Measurements from ENCODE around the gene LYPD3. TPM values are rescaled to one million over a fixed set of nuclear protein-coding genes. Genes with fewer than 3 reads are reported as not detected.
"Not testable (repeated sequence)": the region's sequence is repeated elsewhere in the genome, so short reads cannot be mapped to it uniquely, and the experiment has no call there.

LYPD3 gene
- 0.33 and 0.62 TPM in 2 replicates for total RNA-seq

GRCh38 chr19:43465468-43466120 is at the start of gene LYPD3:
LYPD3 (minus strand) TSS chr19:43465608; CDS start chr19:43465571, 37 bp downstream.
- DNase-seq (ENCODE audit: low read depth) = peak; percentile 19
- TF ChIP-seq, protein P1, sequence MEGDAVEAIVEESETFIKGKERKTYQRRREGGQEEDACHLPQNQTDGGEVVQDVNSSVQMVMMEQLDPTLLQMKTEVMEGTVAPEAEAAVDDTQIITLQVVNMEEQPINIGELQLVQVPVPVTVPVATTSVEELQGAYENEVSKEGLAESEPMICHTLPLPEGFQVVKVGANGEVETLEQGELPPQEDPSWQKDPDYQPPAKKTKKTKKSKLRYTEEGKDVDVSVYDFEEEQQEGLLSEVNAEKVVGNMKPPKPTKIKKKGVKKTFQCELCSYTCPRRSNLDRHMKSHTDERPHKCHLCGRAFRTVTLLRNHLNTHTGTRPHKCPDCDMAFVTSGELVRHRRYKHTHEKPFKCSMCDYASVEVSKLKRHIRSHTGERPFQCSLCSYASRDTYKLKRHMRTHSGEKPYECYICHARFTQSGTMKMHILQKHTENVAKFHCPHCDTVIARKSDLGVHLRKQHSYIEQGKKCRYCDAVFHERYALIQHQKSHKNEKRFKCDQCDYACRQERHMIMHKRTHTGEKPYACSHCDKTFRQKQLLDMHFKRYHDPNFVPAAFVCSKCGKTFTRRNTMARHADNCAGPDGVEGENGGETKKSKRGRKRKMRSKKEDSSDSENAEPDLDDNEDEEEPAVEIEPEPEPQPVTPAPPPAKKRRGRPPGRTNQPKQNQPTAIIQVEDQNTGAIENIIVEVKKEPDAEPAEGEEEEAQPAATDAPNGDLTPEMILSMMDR (IDR thresholded peaks at IDR 0.05; ENCODE audit: insufficient read depth, low read length, poor library complexity, severe bottlenecking) = no peak
- Histone ChIP-seq H3K4me3 (ENCODE audit: low read depth, low read length) (no peak within 1 kb of the TSS), H3K27me3 (ENCODE audit: control insufficient read depth, insufficient read depth, low read length) (peaks cover 5% of the 10 kb centered on the region), H3K36me3 (ENCODE audit: control insufficient read depth, insufficient read depth, low read length) (no peaks in the 10 kb centered on the region)

GRCh38 chr19:43512399-43512798 is 47.0 kb upstream of the LYPD3 start:
- H3K36me3 ChIP-seq (ENCODE audit: control insufficient read depth, insufficient read depth, low read length); DNase-seq (ENCODE audit: low read depth); H3K27me3 ChIP-seq (ENCODE audit: control insufficient read depth, insufficient read depth, low read length); H3K4me3 ChIP-seq (ENCODE audit: low read depth, low read length): not testable (repeated sequence)

DNA sequence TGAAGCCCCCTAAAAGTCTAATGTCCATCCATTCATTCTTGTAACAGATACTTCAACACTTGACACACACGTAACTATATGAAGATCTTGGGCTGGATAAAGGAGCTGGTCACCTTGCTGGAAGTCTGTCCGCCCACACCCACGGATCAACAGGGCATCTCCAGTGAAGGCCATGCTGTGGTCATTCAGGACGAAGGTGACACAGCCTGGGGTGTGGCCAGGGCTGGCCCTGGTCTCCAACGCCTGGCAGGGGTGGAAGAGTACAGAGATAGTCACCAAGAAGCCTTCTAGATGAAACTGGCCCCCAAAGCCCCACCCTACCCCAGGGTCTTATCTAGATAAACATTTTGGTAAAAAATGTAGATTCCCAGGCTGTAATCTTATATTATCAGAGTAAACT is 45.9 kb upstream of the LYPD3 start:
- DNase-seq (ENCODE audit: low read depth) = no peak
- TF ChIP-seq, protein P1 (IDR thresholded peaks at IDR 0.05; ENCODE audit: insufficient read depth, low read length, poor library complexity, severe bottlenecking) = no peak
- H3K4me3 ChIP-seq (ENCODE audit: low read depth, low read length) = no peak overlapping the region
- H3K27me3 ChIP-seq (ENCODE audit: control insufficient read depth, insufficient read depth, low read length) = no peaks in the 10 kb centered on the region
- no peaks in the 10 kb centered on the region for H3K36me3 ChIP-seq (ENCODE audit: control insufficient read depth, insufficient read depth, low read length)

GRCh38 chr19:43510713-43511112 is 45.3 kb upstream of the LYPD3 start:
- no peak overlapping the region for H3K4me3 ChIP-seq (ENCODE audit: low read depth, low read length)
- TF ChIP-seq, protein P1 (IDR thresholded peaks at IDR 0.05; ENCODE audit: insufficient read depth, low read length, poor library complexity, severe bottlenecking) = no peak
- no peaks in the 10 kb centered on the region for H3K27me3 ChIP-seq (ENCODE audit: control insufficient read depth, insufficient read depth, low read length)
- DNase-seq (ENCODE audit: low read depth) = no peak
- no peaks in the 10 kb centered on the region for H3K36me3 ChIP-seq (ENCODE audit: control insufficient read depth, insufficient read depth, low read length)

DNA sequence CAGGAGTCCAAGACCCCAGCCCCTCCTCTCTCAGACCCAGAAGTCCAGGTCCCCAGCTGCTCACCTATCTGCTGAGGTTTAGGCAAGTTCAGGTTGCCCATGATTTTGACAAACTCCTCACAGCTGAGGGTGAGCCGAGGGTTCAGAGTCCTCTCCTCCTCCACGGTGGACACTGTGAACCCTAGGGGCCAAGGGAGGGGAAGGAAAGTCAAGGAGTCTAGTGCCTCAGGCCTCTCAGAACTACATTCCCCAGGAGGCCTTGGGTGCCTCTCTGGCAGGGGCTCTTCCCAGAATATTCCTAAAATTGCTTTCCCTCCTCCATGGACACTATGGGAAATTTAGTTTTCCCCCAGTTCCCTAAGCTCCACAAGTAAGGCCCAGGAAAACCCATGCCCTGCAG is 42.5 kb upstream of the LYPD3 start:
- TF ChIP-seq, protein P1 (IDR thresholded peaks at IDR 0.05; ENCODE audit: insufficient read depth, low read length, poor library complexity, severe bottlenecking) = no peak
- Histone ChIP-seq H3K4me3 (ENCODE audit: low read depth, low read length) (no peak overlapping the region), H3K27me3 (ENCODE audit: control insufficient read depth, insufficient read depth, low read length) (no peaks in the 10 kb centered on the region), H3K36me3 (ENCODE audit: control insufficient read depth, insufficient read depth, low read length) (no peaks in the 10 kb centered on the region)
- no peak for DNase-seq (ENCODE audit: low read depth)

- no peaks in the 10 kb centered on the region for H3K36me3 ChIP-seq (ENCODE audit: control insufficient read depth, insufficient read depth, low read length)
- TF ChIP-seq, protein P1 (IDR thresholded peaks at IDR 0.05; ENCODE audit: insufficient read depth, low read length, poor library complexity, severe bottlenecking) = no peak
- no peak for DNase-seq (ENCODE audit: low read depth)
- no peak overlapping the region for H3K4me3 ChIP-seq (ENCODE audit: low read depth, low read length)
- no peaks in the 10 kb centered on the region for H3K27me3 ChIP-seq (ENCODE audit: control insufficient read depth, insufficient read depth, low read length)
These were observed 41.2 kb upstream of the LYPD3 start for GRCh38 chr19:43506629-43507028.

All from kidney epithelial cell (primary cell).